ENCODE results near the gene ASS1.

DNA sequence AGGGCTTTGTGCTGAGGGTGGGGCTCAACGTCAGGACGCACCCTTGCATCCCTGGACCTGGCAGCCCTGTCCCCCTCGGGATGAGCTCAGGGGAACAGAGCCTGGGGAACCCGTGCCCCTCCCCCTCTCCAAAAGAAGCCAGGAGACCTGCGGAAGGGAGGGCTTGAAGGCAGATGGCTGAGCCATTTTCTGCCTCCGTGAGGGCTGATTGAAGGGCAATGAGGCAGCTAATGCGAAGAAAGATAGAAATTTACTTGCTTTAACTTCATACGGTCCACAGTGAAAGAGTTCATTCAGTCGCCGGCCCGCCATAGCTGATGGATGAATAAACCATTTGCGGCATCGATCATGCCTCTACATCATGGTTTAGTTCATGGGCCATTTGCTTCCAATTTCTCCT is 28.8 kb downstream of the ASS1 start:
- TF ChIP-seq POLR2A (IDR thresholded peaks at IDR 0.05; ENCODE audit: low read length) = no peak
- no peak for TF ChIP-seq GATA1 (IDR thresholded peaks at IDR 0.05; ENCODE audit: low read depth, low read length)
